ENCODE measurements around the gene SLC10A2.
"Not testable (repeated sequence)": the region's sequence is repeated elsewhere in the genome, so short reads cannot be mapped to it uniquely, and the experiment has no call there.

SLC10A2 gene, protein sequence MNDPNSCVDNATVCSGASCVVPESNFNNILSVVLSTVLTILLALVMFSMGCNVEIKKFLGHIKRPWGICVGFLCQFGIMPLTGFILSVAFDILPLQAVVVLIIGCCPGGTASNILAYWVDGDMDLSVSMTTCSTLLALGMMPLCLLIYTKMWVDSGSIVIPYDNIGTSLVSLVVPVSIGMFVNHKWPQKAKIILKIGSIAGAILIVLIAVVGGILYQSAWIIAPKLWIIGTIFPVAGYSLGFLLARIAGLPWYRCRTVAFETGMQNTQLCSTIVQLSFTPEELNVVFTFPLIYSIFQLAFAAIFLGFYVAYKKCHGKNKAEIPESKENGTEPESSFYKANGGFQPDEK

DNA sequence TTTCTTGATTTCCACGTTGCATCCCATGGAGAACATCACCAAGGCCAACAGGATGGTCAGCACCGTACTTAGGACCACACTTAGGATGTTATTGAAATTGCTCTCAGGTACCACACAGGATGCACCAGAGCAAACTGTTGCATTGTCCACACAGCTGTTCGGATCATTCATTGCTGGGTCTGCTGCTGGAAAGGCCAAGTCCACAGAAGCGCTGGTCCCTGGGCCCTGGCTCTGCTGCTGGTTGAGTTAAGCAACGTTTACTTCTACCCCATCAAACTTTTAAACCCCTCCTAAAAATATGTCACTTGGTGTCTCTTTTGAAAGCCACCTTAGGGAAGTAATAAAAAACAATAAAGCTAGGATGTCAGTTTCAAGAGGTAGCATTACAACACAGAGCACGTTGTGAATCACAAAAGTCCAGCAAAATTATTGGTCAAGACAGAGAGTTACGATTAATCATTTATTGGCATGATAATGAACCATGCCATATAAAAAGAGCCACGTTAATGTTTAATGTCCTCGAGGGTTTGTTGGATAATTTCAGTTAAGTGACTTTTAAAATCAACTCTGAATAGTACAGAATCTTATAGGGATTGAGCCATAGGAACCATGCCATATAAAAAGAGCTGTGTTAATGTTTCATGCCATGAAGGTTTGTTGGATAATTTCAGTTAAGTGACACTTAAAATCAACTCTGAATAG is at the start of gene SLC10A2:
SLC10A2 (minus strand) TSS at position 339 of the 702 bp plus-strand sequence; CDS start at position 171, 168 bp downstream.
- DNase-seq, result no peak

DNA sequence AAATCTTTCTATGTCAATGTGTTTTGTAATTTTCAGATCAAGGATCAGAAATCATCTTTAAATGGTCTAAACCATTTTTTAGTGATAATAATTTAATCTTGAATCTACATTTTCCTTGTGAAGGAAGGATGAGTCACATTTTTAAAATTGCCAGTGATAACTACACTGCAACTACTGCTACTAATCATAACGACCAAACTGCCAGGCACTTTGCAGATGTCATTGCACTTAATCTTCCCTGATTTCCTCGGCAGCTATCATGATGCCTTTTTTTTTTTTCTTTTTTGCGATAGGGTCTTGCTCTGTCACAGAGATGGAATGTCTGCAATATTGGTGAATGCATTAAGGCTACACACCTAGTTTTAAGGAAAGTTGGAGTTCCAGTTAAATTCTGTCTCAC is 41.4 kb upstream of the SLC10A2 start:
- DNase-seq, result no peak

DNA sequence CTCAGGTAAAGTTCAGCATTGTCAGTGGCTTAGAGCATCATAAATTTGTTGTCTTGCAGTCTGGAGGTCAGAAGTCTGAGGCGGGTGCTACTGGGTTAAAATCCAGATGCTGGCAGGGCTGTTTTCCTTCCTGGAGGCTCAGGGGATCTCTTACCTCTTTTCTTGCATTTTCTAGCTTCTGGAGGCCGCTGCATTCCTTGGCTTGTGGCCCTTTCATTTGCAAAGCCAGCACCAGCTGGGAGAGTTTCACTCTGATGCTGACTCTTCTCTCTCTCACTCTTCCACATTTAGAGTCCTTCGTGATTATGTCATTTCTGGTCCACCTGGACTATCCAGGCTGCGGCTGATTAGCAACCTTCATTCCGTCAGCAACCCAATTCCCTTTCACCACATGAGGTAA is 38.1 kb upstream of the SLC10A2 start:
- no peak for DNase-seq

DNA sequence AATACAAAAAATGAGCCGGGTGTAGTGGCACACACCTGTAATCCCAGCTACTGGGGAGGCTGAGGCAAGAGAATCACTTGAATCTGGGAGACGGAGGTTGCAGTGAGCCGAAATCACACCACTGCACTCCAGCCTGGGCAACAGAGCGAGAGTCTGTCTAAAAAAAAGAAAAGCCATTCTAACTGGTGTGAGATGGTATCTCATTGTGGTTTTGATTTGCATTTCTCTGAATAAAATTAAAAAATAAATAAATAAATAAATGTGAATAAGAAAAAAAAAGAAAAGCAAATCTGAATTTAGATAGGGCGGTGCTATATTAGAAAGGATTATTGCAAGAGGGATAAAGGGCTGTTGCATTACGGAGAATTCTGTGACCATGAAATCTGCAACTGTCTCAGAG is 37.2 kb upstream of the SLC10A2 start:
- not testable (repeated sequence) for DNase-seq

DNA sequence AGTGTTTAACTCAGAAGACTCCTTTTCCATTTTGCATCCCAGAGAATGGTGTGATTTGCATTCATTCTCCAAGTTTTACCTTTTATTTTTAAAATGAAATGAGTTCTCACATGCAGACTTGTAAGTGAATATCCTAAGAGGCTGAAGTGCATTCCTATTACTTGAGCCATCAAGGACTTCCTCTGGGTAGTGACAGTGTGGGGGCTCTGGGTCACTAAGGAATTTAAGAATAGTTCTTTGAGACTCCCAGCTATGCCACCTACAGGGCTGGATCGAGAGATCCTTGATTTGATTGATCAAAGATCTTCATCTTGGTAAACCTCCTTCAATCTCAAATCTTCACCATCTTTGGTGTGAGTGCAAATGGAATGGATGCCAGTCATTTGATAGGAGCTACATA is 36.3 kb upstream of the SLC10A2 start:
- no peak for DNase-seq

DNA sequence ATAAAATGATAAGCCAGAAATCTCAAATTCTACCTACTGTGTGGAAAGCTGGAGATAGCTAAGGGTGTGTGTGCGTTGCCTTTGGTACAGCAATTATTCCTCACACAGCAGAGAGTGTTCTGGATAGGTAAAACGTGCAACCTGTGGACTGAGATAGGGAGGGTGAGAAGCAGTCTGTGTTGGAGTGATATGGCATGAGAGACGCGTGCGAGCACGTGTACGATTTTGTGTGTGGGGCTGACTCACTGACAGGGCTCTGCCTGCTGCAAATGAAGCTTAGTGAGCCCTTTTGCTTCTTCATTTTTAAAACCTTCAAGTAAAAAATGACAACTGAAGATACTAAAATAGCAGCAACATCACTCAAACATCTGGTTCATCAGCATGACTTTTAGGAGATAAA is 35.7 kb upstream of the SLC10A2 start:
- DNase-seq, result no peak

DNA sequence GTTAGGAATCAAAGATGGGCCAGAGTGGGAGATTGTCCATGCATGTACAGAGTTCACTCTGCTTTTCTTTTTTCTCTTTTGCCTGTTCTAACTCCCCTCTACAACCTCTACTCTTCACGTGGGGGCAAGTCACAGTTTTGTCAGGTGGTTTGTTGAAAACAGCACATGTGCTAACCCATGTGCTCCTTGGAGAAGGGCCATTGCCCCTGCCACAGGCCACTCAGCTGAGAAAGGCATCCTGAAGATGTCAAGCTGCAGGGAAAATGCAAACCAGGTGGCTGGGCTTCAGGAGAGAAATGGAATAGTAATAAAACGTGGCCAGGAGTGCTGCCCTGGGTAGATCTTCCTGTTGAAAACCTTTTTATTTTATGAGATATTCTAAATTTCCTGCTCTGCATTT is 35.3 kb upstream of the SLC10A2 start:
- DNase-seq, result no peak

DNA sequence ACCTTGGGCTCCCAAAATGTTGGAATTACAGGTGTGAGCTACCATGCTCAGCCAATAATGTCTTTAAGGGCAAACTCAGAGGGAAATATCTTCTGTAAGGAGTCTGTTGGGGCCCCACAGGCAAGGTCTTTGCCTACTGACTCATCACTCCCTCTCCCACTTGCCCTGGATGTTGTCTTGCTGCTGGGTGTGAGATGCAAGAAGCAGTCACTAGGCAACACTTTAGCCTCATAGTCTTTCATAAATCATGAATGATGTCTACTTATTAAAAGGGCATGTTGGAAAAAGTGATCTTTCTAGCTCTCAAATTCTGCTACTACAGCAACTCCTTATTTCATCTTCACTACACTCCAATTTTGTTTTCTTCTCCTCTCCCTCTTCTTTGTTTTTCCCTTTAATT is 34.6 kb upstream of the SLC10A2 start:
- no peak for DNase-seq

DNA sequence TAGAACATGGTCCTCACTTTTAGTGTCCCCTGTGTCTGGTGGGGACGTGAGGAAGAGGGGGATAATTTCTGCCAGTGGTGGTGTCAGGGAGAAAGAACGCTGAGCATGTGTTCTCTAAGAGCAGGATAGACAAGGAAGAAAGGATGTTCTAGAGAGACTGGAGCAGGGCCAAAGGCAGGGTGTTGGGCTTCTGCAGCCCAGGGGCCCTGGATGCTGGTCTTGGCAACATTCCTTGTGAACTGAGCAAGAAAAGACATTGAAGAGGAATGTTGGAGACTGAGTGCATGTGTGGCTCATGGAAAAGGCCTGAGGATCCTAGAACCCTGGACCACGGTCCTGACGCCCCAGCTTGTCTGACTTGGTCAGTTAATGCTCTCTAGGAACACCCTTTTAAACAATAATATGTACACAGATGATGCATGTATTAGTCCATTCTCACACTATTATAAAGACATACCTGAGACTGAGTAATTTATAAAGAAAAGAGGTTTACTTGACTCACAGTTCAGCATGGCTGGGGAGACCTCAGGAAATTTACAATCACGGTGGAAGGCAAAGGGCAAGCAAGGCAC is 33.6 kb upstream of the SLC10A2 start:
- no peak for DNase-seq

DNA sequence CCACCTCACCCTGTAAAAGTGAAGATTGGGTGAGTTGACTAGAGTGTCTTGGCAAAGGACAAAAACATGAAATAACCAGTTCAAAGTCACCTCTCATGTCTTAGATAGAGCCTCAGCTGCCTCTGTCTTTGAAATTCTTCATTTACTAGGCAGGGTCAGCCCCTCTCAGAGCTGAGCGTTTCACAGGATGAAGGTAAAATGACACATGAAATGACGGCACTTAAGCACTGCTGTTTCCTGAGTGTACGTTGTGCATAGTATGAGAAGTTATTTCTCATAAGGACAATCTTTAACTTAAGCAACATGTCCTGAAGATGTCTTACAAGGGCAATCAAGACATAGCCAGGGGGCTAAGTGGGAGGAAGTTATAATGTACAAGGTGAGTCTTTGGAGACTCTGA is 32.3 kb upstream of the SLC10A2 start:
- DNase-seq, result no peak

DNA sequence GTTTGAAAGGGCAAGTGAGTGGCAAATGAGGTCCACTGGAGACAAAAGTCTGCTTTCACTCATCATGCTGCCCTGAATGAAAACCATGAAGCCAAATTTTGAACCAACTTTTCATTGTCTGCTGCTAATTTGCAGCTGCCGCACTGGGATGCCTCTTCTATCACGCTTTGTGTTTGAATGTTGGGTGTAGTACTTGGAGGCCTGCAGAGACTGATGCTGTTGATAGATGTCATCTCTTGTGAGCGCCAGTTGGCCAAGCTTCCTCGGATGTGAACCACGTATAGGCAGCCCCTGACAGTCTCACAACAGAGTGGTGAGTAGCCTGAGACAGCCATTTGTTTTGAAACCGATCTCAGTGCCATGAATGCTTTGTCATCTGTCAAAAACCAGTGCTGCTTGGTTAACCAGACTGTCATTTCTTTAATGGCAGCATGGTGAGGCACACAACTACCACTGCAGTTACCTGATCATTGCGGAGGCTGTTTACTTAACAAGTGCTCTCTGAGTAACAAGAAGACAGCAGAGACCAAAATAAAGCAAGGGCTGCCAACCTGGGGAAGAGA is 31.2 kb upstream of the SLC10A2 start:
- DNase-seq, result no peak

DNA sequence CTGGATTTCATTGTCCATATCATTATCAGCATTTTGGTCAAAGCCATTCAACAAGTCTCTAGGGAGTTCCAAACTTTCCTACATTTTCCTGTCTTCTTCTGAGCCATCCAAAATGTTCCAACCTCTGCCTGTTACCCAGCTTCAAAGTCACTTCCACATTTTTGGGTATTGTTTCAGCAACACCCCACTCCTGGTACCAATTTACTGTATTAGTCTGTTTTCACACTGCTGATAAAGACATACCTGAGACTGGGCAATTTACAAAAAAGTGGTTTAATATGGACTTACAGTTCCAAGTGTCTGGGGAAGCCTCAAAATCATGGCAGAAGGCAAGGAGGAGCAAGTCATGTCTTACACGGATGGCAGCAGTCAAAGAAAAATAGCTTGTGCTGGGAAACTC is 27.4 kb upstream of the SLC10A2 start:
- not testable (repeated sequence) for DNase-seq

DNA sequence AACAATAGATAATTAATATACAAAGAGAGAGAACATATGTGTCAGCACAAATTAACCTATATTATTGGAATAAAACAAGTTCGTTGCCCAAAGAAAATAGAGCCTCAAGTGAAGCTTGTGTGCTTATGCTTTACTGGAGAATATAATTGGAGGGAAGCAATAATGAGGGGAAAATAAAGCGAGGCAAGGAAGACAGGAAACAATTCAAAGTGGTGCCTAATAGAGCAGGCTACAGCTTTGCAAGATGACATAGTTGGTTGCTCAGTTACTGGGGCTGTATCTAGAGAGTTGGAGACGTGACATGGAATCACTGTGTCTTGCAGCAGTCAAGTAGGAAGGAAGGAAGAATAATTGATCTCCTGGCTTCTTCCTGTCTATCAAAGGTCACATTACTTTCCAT is 21.1 kb upstream of the SLC10A2 start:
- no peak for DNase-seq

DNA sequence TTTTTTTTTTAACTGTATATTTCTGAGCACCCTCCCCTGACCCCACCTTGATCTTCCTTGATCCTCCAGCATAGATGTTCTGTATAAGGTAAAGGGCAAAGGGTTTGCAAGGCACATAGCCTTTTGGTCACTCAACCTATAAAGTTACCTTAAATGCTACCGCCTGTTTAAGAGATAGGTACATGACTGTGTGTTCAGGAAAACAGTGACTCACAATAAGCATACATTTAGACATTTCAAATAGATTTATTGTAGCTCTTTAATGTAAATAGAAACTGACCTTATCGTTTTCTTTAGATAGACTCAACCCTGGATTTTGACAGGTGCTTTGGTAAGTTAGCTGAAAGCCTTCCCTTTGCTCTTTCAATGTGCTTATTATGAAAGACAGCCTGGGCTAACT is 15.2 kb upstream of the SLC10A2 start:
- no peak for DNase-seq

DNA sequence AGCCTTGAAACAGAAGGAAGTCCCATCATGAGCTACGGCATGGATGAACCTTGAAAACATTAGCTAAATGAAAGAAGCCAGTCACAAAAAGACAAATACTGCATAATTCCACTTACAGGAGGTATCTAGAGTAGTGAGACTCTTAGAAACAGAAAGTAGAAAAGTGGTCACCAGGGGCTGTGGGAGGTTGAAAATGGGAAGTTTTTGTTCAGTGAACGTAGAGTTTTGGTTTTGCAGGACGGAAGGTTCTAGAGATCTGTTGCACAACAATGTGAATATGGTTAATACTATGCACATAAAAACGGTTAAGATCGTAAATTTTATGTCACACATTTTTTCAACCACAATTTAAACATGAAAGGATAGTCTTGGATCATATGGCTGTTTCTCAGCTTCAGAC is 11.9 kb upstream of the SLC10A2 start:
- DNase-seq, result no peak

DNA sequence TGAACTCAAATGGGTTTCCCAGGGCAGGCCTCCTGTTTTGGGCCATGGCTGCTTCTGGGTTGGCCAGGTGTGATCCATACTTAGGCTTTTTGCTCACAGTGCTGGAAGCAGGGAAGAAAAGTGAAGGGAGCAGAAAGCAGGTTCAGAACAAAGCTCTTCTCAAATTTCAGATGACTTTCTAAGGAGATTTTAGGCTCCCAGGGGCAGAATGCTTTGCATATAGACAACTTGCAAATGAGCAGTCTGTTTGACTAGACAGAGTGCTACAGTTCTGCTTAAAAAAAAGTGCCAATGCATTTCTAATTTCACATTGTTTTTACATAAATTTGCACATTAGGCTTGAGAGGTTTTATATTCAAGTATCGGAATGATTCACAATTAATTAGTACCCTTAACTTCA is 2.6 kb upstream of the SLC10A2 start:
- peak in 1 of 2 experiments; percentile 12 for DNase-seq

DNA sequence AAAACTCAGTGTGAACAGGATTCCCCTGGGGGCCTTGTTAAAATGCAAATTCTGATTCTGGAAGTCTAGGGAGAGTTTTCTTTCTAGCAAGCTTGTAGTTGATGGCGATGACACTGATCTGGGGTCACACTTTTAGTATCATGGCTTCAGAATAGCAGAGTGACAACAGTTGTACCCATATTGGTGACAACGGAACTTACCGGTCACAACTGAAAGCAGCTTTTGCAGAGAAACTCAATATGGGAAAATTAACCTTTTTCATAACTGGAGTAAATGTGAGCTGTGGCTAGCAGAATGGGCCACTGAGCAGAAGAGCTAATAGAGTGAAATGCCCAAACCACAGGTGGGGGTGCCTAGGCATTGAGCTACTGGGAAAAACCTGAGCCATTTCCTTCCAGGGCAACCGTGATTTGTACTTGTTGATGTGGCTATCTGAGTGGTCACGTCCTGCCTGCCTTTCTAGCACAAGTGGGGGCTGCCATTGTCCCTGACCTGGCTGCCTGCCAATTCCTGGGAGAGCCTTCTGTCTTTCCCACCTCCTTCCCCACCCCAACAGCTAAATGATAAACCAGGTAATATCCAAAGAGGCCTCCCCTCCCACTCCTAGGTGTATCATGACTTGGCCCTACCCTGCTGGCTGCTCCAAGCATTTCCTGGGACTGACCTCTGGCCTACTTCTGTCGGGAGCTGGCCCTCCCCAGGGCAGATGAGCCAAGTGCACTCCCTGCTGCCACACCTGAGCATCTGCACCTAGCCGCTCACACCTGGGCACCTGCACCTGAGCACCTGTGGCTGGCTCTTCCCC is 1.7 kb upstream of the SLC10A2 start:
- DNase-seq, result peak; percentile 4 to 52

DNA sequence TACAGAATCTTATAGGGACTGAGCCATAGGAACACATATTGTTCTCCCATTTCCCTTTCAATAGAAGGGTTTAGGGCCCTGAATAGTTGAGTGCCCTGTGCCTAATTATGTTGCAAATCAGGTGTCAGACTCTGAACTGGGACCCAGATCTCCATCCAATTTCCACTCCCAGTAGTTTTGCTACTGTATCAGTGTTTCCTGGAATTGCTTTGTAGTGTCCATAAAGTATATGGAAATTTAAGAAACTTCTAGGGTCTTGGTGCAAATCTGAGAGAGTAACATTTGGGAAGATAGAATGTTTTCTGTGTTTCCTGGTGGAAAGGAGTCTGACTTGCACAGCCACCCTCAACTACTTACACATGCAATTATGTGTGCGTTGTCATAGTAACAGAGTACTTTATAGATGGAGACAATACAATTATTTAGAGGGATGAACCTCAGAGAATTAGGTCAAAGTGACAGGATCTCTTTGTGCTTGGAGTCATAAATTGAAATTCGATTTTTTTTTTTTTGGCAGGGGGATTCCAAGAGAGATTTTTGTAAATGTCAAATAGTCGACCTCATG is 646 bp upstream of the SLC10A2 start:
- peak in 1 of 2 experiments; percentile 8 for DNase-seq

DNA sequence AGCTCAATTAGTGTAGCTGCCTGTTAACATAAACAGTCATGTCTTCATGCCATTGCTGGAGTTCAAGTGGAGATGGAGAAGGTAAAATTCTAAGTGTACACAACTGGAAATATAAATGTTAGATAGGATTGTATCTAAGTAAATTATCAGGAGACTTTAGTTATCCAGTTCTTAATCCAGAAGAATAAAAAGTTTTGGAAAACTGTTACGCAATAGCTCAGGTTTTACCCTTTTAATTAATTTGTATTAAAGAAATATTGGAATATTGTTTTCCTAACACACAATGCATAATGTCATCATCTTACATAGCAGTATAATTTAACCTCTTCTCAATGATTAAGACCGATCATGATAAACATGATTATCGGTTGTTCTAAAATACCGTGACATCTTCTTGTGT is 2.8 kb downstream of the SLC10A2 start:
- DNase-seq, result no peak

DNA sequence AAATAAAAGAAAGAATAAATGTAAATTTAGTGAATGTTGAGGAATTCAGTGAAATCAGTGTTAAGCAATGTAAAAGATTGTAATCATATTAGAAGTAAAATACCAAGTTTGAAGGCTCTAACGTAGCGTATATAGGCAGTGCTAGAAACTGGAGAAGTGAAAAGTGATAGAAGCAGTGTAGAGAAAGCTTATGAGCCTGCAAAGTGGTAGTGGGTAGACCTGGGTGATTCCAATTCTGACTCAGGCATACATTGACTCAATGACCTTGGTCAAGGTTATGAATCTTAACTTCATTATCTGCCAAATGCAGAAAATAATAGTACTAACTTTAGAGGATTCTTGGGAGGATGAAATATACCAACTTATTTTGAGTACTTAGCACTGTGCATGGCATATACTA is 4.1 kb downstream of the SLC10A2 start:
- DNase-seq, result no peak

DNA sequence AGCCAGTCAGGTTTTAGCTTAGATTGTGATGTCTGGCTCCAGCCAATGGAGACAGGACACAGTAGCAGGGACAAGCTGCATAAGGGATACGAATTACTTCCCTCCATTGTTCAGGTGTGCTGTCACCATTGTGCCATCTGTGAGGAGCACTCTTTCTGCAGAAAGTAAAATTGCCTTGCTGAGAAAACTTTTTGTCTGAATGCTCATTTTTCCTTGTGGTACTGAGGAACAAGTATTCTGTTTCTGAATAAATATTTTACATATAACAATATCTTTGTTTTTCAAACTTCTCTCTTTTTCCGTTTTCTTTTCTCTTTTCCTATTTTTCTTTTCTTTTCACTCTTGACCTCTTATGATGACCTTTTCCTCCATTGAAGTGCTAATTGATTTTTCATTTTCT is 10.2 kb downstream of the SLC10A2 start:
- no peak for DNase-seq

DNA sequence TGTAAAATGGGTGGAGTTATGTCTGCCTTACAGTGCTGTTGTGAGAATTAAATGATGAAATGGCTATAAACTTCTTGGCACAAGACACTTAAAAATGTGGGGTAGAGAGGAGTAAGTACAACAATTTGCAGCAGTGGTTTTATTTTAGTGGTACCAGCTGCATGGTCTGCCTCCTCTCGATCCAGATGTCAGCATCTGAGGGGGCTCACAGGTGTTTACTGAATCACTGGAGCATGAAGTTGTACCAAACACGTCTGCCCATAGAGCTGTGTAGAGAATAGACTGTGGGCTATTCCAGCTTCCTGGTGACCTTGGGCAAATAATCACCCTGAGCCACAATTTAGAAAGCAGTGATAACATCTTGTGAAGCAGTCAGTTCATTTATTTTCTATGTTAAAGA is 11.1 kb downstream of the SLC10A2 start:
- DNase-seq, result no peak

DNA sequence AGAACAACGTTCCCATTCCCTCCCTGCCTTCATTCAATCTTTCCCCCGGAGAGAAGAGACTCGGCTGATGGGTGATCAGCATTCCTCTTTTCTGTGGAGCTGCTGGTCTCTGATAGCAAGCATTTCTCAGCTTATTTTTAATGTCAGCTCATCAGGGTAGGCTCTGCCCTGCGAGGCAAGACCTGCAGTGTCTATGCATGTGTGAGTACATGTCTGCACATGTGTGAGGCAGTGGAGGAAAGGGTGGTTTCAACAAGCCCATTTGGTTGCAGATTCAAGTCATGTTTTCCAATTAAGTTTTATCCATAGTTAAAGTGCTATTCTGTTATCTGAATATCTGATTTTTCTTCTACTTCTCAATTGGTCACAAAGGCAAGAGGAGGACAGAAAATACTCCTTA is 19.5 kb downstream of the SLC10A2 start:
- no peak for DNase-seq

Measured in NCI-H524 (cell line).